ENCODE data around the gene PDE10A.

The PDE10A gene

DNA sequence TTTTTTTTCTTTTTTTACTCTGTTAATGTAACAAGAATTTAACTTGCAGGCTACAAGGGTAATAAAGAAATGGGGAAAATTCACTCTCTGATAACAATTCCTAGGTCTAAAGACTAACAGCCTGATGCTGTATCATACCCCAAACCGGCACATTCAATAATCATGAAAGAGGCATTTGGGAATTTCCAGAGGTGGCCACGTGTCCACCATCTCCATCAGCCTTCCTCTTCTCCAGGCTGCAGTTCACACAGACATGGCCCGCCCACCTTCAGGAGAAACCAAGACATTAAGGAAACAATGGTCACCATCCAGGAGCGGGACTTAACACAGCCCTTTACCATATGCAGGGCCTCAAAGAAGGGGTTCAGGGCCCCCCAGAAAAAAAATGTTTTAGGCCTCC, 44.8 kb downstream of the PDE10A start:
- no peak overlapping the region for H3K9ac ChIP-seq (ENCODE audit: low read depth, low read length)
- H3K4me3 ChIP-seq (ENCODE audit: low read depth in 1 of 2, low read length in 2 of 2) = no peak overlapping the region
- H3K79me2 ChIP-seq (ENCODE audit: insufficient read depth, low read length) = no peaks in the 10 kb centered on the region
- ATAC-seq (ENCODE audit: insufficient read depth, low read depth) (no peak), DNase-seq (no peak)
- TF ChIP-seq, protein P1, sequence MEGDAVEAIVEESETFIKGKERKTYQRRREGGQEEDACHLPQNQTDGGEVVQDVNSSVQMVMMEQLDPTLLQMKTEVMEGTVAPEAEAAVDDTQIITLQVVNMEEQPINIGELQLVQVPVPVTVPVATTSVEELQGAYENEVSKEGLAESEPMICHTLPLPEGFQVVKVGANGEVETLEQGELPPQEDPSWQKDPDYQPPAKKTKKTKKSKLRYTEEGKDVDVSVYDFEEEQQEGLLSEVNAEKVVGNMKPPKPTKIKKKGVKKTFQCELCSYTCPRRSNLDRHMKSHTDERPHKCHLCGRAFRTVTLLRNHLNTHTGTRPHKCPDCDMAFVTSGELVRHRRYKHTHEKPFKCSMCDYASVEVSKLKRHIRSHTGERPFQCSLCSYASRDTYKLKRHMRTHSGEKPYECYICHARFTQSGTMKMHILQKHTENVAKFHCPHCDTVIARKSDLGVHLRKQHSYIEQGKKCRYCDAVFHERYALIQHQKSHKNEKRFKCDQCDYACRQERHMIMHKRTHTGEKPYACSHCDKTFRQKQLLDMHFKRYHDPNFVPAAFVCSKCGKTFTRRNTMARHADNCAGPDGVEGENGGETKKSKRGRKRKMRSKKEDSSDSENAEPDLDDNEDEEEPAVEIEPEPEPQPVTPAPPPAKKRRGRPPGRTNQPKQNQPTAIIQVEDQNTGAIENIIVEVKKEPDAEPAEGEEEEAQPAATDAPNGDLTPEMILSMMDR (IDR thresholded peaks at IDR 0.05; ENCODE audit: borderline replicate concordance, extremely low read depth, low read length, poor library complexity, severe bottlenecking) = no peak
- peaks cover 9% of the 10 kb centered on the region for H3K4me1 ChIP-seq (ENCODE audit: insufficient read depth, low read length)
- H2AFZ ChIP-seq (ENCODE audit: low read depth, low read length) = no peak overlapping the region
- no peaks in the 10 kb centered on the region for H4K20me1 ChIP-seq (ENCODE audit: insufficient read depth, low read length)
- no peak overlapping the region for H3K27ac ChIP-seq (ENCODE audit: low read length)
- no peaks in the 10 kb centered on the region for H3K36me3 ChIP-seq (ENCODE audit: insufficient read depth, low read length)
- H3K27me3 ChIP-seq (ENCODE audit: insufficient read depth, low read length, poor library complexity) = no peaks in the 10 kb centered on the region
- H3K4me2 ChIP-seq (ENCODE audit: insufficient read depth, low read length) = no peak overlapping the region
- no peaks in the 10 kb centered on the region for H3K9me3 ChIP-seq (ENCODE audit: insufficient read depth, low read length, severe bottlenecking)

DNA sequence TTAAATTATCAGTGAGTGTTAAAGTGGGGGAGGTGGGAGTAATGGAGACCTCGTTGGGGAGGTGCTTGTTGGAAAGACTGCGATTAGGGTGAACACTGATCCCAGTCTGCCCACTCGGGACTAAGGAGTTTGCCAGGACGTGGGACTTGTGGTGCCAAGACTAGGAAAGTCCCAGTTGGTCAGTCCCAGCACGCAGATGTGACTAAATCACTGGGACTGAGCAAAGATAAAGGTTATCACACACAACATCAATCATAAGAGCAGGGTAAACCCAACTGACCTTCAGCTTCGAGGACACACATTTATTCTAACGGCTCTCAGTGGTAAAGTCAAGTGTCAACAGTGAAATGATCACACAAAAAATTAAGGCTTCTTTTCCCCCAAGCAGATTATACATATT, 45.5 kb downstream of the PDE10A start:
- Histone ChIP-seq H2AFZ (ENCODE audit: low read depth, low read length) (no peak overlapping the region), H3K4me3 (ENCODE audit: low read depth in 1 of 2, low read length in 2 of 2) (no peak overlapping the region), H3K9me3 (ENCODE audit: insufficient read depth, low read length, severe bottlenecking) (no peaks in the 10 kb centered on the region), H3K9ac (ENCODE audit: low read depth, low read length) (no peak overlapping the region), H3K36me3 (ENCODE audit: insufficient read depth, low read length) (no peaks in the 10 kb centered on the region), H3K4me2 (ENCODE audit: insufficient read depth, low read length) (no peak overlapping the region), H3K27me3 (ENCODE audit: insufficient read depth, low read length, poor library complexity) (no peaks in the 10 kb centered on the region), H3K27ac (ENCODE audit: low read length) (no peak overlapping the region), H4K20me1 (ENCODE audit: insufficient read depth, low read length) (no peaks in the 10 kb centered on the region), H3K4me1 (ENCODE audit: insufficient read depth, low read length) (peaks cover 9% of the 10 kb centered on the region), H3K79me2 (ENCODE audit: insufficient read depth, low read length) (no peaks in the 10 kb centered on the region)
- ATAC-seq (ENCODE audit: insufficient read depth, low read depth) (no peak), DNase-seq (no peak)
- no peak for TF ChIP-seq EZH2 (IDR thresholded peaks at IDR 0.05; ENCODE audit: borderline replicate concordance, low read depth, low read length, severe bottlenecking)
- TF ChIP-seq, protein P1 (IDR thresholded peaks at IDR 0.05; ENCODE audit: borderline replicate concordance, extremely low read depth, low read length, poor library complexity, severe bottlenecking) = no peak

DNA sequence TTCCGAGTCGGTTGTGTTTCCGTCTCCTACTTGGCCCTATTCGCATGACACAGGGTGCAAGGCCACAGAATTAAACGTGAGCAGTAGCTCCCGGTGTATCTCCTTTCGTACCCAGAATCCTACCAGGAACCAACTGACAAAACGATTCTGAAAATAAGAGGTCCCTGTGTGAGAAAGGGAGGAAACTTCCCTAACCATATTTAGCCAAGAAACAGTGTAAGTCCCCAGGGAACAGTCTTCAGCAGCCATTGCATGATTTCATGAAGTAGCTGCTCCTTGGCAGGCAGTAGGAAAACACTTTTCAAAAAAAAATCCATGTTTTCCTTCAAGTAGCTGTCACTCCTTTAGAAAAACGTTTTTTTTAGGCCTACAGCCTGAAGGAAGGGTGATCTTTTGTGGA, 46.9 kb downstream of the PDE10A start:
- H2AFZ ChIP-seq (ENCODE audit: low read depth, low read length) = peak overlapping the region; percentile 36; the same call in 1 of the 2 replicates
- no peaks in the 10 kb centered on the region for H4K20me1 ChIP-seq (ENCODE audit: insufficient read depth, low read length)
- peak overlapping the region; percentile 24; the same call in 1 of the 2 replicates for H3K4me2 ChIP-seq (ENCODE audit: insufficient read depth, low read length)
- no peak overlapping the region for H3K9ac ChIP-seq (ENCODE audit: low read depth, low read length)
- H3K4me1 ChIP-seq (ENCODE audit: insufficient read depth, low read length) = peaks cover 9% of the 10 kb centered on the region
- no peaks in the 10 kb centered on the region for H3K79me2 ChIP-seq (ENCODE audit: insufficient read depth, low read length)
- peak overlapping the region; percentile 3 for H3K27ac ChIP-seq (ENCODE audit: low read length)
- no peaks in the 10 kb centered on the region for H3K27me3 ChIP-seq (ENCODE audit: insufficient read depth, low read length, poor library complexity)
- no peak overlapping the region for H3K4me3 ChIP-seq (ENCODE audit: low read depth in 1 of 2, low read length in 2 of 2)
- DNase-seq = no peak
- H3K9me3 ChIP-seq (ENCODE audit: insufficient read depth, low read length, severe bottlenecking) = no peaks in the 10 kb centered on the region
- no peak for TF ChIP-seq EZH2 (IDR thresholded peaks at IDR 0.05; ENCODE audit: borderline replicate concordance, low read depth, low read length, severe bottlenecking)
- TF ChIP-seq, protein P1 (IDR thresholded peaks at IDR 0.05; ENCODE audit: borderline replicate concordance, extremely low read depth, low read length, poor library complexity, severe bottlenecking) = no peak
- ATAC-seq (ENCODE audit: insufficient read depth, low read depth) = no peak
- H3K36me3 ChIP-seq (ENCODE audit: insufficient read depth, low read length) = no peaks in the 10 kb centered on the region

DNA sequence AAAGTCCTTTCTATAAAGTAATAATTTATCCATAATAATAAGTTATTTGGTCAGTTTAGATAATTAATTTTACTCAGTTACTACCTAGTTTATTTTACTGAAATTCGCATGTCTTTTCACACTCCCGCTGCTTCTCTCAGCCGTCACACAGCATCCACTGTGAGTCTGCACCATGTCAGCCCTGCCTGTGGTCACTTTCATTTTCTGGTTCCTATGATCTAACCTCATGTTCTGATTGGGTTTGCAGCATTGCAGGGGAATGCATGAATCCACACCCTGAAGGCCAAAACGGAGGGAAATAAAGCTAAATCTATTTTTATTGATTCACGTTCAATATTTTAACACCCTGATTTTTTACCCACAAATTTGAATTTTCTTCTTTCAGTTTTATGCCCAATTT, 47.4 kb downstream of the PDE10A start:
- DNase-seq (peak; percentile 37), ATAC-seq (ENCODE audit: insufficient read depth, low read depth) (peak; percentile 90)
- no peak overlapping the region for H3K9ac ChIP-seq (ENCODE audit: low read depth, low read length)
- H3K9me3 ChIP-seq (ENCODE audit: insufficient read depth, low read length, severe bottlenecking) = no peaks in the 10 kb centered on the region
- TF ChIP-seq, protein P1 (IDR thresholded peaks at IDR 0.05; ENCODE audit: borderline replicate concordance, extremely low read depth, low read length, poor library complexity, severe bottlenecking) = no peak
- no peak for TF ChIP-seq EZH2 (IDR thresholded peaks at IDR 0.05; ENCODE audit: borderline replicate concordance, low read depth, low read length, severe bottlenecking)
- H3K36me3 ChIP-seq (ENCODE audit: insufficient read depth, low read length) = no peaks in the 10 kb centered on the region
- peak overlapping the region; percentile 36; the same call in 1 of the 2 replicates for H2AFZ ChIP-seq (ENCODE audit: low read depth, low read length)
- H3K4me3 ChIP-seq (ENCODE audit: low read depth in 1 of 2, low read length in 2 of 2) = no peak overlapping the region
- H3K79me2 ChIP-seq (ENCODE audit: insufficient read depth, low read length) = no peaks in the 10 kb centered on the region
- H3K4me1 ChIP-seq (ENCODE audit: insufficient read depth, low read length) = peaks cover 9% of the 10 kb centered on the region
- H3K27me3 ChIP-seq (ENCODE audit: insufficient read depth, low read length, poor library complexity) = no peaks in the 10 kb centered on the region
- H3K27ac ChIP-seq (ENCODE audit: low read length) = peak overlapping the region; percentile 3
- H4K20me1 ChIP-seq (ENCODE audit: insufficient read depth, low read length) = no peaks in the 10 kb centered on the region
- H3K4me2 ChIP-seq (ENCODE audit: insufficient read depth, low read length) = peak overlapping the region; percentile 24; the same call in 1 of the 2 replicates

Measured in DND-41 (cell line).